Myometrial cell (primary cell): ENCODE results near the gene SMCO4. TPM values are rescaled to one million over a fixed set of nuclear protein-coding genes. Genes with fewer than 3 reads are reported as not detected.

Experiments used
- total RNA-seq: library from RNA; depleted of rRNA; stranded (reverse); fragments of >200 nt; gene quantifications from 2 replicates; pipeline ENCODE4 v1.2.3, GENCODE V29; 2015

The SMCO4 gene
- total RNA-seq, result 2.9 and 9.7 TPM in 2 replicates

GRCh38 chr11:93543292-93543977 is at the start of gene SMCO4:
Gene SMCO4, minus strand, starts transcription at chr11:93543391. Its CDS starts 64,202 bp downstream, at chr11:93479189.

Other genes with a start within 250 kb of the SMCO4 start
- not detected in 2 replicates for gene DEUP1, start 212.6 kb downstream of the SMCO4 start, total RNA-seq
- gene CEP295, start 118.3 kb upstream of the SMCO4 start, total RNA-seq, result 8.3 and 15.0 TPM in 2 replicates
- 91.4 and 123 TPM in 2 replicates for gene TAF1D, start 198.1 kb upstream of the SMCO4 start, total RNA-seq
- gene C11orf54, start 198.3 kb upstream of the SMCO4 start, total RNA-seq, result 13.0 and 16.1 TPM in 2 replicates
- gene MED17, start 240.9 kb upstream of the SMCO4 start, total RNA-seq, result 22.5 and 32.4 TPM in 2 replicates